Measurements from ENCODE around the gene IKZF1.
"Not testable (repeated sequence)": the region's sequence is repeated elsewhere in the genome, so short reads cannot be mapped to it uniquely, and the experiment has no call there.

IKZF1 gene

DNA sequence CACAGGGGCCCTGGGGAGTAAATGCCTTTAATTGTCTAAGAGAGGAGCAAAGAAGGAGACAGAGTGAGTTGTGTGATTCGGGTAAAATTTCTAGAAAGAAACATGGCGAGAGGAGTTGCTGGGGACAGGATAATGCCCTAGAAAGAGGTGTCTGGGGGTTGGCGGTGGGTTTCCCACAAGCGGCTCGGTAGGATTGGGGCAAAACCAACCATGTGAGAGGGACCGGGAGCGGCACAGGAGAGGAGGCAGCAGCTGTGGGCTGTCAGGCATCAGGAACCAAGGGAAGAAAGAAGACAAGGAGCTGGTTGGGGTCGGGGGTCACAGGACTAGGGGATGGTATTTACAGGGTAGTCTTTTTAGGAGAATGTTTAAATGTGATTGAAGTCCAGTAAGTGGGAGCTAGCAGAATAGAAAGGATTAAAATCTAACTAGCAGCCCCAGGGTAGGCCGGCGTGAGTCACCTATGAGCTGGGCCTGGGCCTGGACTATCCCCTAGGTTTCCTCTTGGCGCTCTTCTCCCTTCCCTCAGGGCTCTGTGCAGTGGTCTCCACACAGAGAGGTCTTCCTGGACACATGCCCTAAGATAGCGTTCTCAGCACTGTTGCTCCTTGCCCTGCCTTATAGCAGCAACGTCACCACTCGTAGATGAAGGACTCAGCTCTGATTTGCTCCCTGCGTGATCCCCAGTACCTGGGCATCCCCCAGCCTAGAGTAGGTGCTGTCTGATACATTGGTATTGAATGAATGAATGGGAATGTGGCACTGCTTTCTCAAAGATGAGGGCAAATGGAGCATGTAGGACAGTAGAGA lies 32.6 kb downstream of the IKZF1 start:
- H3K9me3 ChIP-seq (ENCODE audit: insufficient read depth, low read length) = no peaks in the 10 kb centered on the region
- no peak for TF ChIP-seq EZH2phosphoT487 (IDR thresholded peaks at IDR 0.05; ENCODE audit: low read depth)
- TF ChIP-seq, protein P1, sequence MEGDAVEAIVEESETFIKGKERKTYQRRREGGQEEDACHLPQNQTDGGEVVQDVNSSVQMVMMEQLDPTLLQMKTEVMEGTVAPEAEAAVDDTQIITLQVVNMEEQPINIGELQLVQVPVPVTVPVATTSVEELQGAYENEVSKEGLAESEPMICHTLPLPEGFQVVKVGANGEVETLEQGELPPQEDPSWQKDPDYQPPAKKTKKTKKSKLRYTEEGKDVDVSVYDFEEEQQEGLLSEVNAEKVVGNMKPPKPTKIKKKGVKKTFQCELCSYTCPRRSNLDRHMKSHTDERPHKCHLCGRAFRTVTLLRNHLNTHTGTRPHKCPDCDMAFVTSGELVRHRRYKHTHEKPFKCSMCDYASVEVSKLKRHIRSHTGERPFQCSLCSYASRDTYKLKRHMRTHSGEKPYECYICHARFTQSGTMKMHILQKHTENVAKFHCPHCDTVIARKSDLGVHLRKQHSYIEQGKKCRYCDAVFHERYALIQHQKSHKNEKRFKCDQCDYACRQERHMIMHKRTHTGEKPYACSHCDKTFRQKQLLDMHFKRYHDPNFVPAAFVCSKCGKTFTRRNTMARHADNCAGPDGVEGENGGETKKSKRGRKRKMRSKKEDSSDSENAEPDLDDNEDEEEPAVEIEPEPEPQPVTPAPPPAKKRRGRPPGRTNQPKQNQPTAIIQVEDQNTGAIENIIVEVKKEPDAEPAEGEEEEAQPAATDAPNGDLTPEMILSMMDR (IDR thresholded peaks at IDR 0.05; ENCODE audit: low read depth, low read length) = no peak
- H2AFZ ChIP-seq (ENCODE audit: low read depth, low read length) = no peak overlapping the region
- H3K4me3 ChIP-seq (ENCODE audit: low read length) = peak overlapping the region; percentile 62
- H3K4me2 ChIP-seq (ENCODE audit: low read length) = peak overlapping the region; percentile 75
- peaks cover 100% of the 10 kb centered on the region for H3K4me1 ChIP-seq (ENCODE audit: low read length)
- peaks cover 88% of the 10 kb centered on the region for H4K20me1 ChIP-seq (ENCODE audit: insufficient read depth, low read length)
- peak overlapping the region; percentile 68 for H3K9ac ChIP-seq (ENCODE audit: low read length)
- peaks cover 100% of the 10 kb centered on the region for H3K79me2 ChIP-seq (ENCODE audit: low read length)
- H3K36me3 ChIP-seq (replicated peaks; ENCODE audit: low read depth, low read length) = peaks cover 46% of the 10 kb centered on the region
- peak overlapping the region; percentile 98 for H3K27ac ChIP-seq (ENCODE audit: low read length)
- H3K27me3 ChIP-seq (ENCODE audit: low read depth, low read length) = no peaks in the 10 kb centered on the region

DNA sequence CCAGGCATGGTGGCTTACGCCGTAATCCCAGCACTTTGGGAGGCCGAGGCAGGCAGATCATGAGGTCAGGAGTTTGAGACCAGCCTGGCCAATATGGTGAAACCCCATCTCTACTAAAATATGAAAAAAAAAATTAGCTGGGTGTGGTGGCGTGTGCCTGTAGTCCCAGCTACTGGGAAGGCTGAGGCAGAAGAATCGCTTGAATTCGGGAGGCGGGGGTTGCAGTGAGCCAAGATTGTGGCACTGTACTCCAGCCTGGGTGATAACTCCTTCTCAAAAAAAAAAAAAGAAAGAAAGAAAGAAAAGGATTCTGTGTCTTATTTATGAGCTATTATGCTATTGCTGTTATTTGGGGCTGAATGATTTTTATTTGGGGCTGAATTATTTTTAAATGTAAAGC lies 35.0 kb downstream of the IKZF1 start:
- Histone ChIP-seq H3K79me2 (ENCODE audit: low read length) (peaks cover 99% of the 10 kb centered on the region), H3K4me1 (ENCODE audit: low read length) (peaks cover 98% of the 10 kb centered on the region), H3K4me2 (ENCODE audit: low read length) (peak overlapping the region; percentile 75), H3K9ac (ENCODE audit: low read length) (peak overlapping the region; percentile 68), H3K27ac (ENCODE audit: low read length) (peak overlapping the region; percentile 98), H3K4me3 (ENCODE audit: low read length) (peak overlapping the region; percentile 62; the same call in 1 of the 2 replicates), H4K20me1 (ENCODE audit: insufficient read depth, low read length) (peaks cover 86% of the 10 kb centered on the region), H3K36me3 (replicated peaks; ENCODE audit: low read depth, low read length) (peaks cover 56% of the 10 kb centered on the region)
- not testable (repeated sequence) for H3K9me3 ChIP-seq (ENCODE audit: insufficient read depth, low read length); H3K27me3 ChIP-seq (ENCODE audit: low read depth, low read length); H2AFZ ChIP-seq (ENCODE audit: low read depth, low read length)

DNA sequence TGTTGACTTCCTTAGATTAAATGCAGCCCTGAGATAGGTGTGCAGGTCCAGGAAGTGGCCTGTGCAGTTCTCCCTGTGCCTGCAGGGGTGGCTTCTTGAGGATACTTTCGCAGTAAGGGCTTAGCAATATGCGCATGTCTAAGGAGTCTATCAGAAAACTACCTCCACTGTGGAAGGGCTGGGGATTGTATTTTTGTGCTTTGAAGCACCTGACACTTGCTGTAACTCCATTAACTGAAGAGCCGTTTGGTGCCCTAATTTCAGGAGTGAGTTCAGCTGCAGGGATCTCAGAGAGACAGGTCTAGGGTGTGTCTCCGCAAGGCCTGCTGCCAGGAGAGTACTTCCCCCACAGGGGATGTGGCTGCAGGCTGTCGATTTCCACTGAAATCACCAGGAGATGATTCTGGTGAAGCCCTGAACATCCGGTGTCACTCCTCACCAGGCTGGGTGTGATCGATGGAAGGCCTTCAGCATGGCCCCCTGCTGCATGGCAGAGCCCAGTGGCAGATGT lies 35.5 kb downstream of the IKZF1 start:
- Histone ChIP-seq H3K4me3 (ENCODE audit: low read length) (0 out of 2 replicates have a peak overlapping the region, but pooled peaks have one; percentile 19), H3K4me1 (ENCODE audit: low read length) (peaks cover 98% of the 10 kb centered on the region), H3K79me2 (ENCODE audit: low read length) (peaks cover 99% of the 10 kb centered on the region), H3K4me2 (ENCODE audit: low read length) (peak overlapping the region; percentile 75), H2AFZ (ENCODE audit: low read depth, low read length) (no peak overlapping the region), H3K27ac (ENCODE audit: low read length) (peak overlapping the region; percentile 98), H4K20me1 (ENCODE audit: insufficient read depth, low read length) (peaks cover 81% of the 10 kb centered on the region), H3K9me3 (ENCODE audit: insufficient read depth, low read length) (no peaks in the 10 kb centered on the region), H3K9ac (ENCODE audit: low read length) (peak overlapping the region; percentile 68), H3K27me3 (ENCODE audit: low read depth, low read length) (no peaks in the 10 kb centered on the region), H3K36me3 (replicated peaks; ENCODE audit: low read depth, low read length) (peaks cover 53% of the 10 kb centered on the region)
- no peak for TF ChIP-seq EZH2phosphoT487 (IDR thresholded peaks at IDR 0.05; ENCODE audit: low read depth)
- TF ChIP-seq, protein P1 (IDR thresholded peaks at IDR 0.05; ENCODE audit: low read depth, low read length) = no peak

DNA sequence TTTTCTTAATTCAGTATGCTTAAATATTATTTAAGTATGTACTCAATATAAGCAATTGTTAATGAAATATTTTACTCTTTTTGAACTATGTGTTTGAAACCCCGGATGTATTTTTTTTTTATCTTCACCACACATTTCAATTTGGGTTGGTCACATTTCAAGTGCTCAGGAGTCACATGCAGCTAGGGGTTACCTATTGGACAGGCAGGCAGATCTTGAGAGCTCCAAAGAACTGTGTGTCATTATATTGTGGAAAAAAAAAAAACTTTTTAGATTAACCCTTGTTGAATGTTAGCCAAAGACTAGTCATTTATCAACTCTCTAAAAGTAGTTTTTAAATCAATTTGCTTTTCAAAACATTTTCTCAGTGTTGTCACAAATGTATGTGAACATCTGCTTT lies 37.2 kb downstream of the IKZF1 start:
- peaks cover 98% of the 10 kb centered on the region for H3K4me1 ChIP-seq (ENCODE audit: low read length)
- H3K4me3 ChIP-seq (ENCODE audit: low read length) = no peak overlapping the region
- TF ChIP-seq, protein P1 (IDR thresholded peaks at IDR 0.05; ENCODE audit: low read depth, low read length) = no peak
- no peak for TF ChIP-seq EZH2phosphoT487 (IDR thresholded peaks at IDR 0.05; ENCODE audit: low read depth)
- no peak overlapping the region for H2AFZ ChIP-seq (ENCODE audit: low read depth, low read length)
- peak overlapping the region; percentile 14 for H3K4me2 ChIP-seq (ENCODE audit: low read length)
- peaks cover 58% of the 10 kb centered on the region for H3K36me3 ChIP-seq (replicated peaks; ENCODE audit: low read depth, low read length)
- peak overlapping the region; percentile 68; the same call in 1 of the 2 replicates for H3K9ac ChIP-seq (ENCODE audit: low read length)
- no peaks in the 10 kb centered on the region for H3K27me3 ChIP-seq (ENCODE audit: low read depth, low read length)
- H4K20me1 ChIP-seq (ENCODE audit: insufficient read depth, low read length) = peaks cover 78% of the 10 kb centered on the region
- H3K27ac ChIP-seq (ENCODE audit: low read length) = peak overlapping the region; percentile 98
- H3K79me2 ChIP-seq (ENCODE audit: low read length) = peaks cover 99% of the 10 kb centered on the region
- no peaks in the 10 kb centered on the region for H3K9me3 ChIP-seq (ENCODE audit: insufficient read depth, low read length)

All from OCI-LY3 (cell line).